ENCODE measurements around the gene RBM38. TPM values are rescaled to one million over a fixed set of nuclear protein-coding genes. Genes with fewer than 3 reads are reported as not detected.

Gene RBM38
- total and polyA plus RNA-seq, 9 of the 15 experiments (the other 6 are each of a cell fraction or from before 2014, with no cell fraction given), result 0.28 to 82.4 (median 33.2) TPM

GRCh38 chr20:57450419-57450818, 59.2 kb downstream of the RBM38 start (continued):
- TF ChIP-seq ATF3 (IDR thresholded peaks at IDR 0.05) (no peak), ATF3 (CRISPR knock-in tag; conservative IDR thresholded peaks at IDR 0.05) (no peak), SAFB (IDR thresholded peaks at IDR 0.05; ENCODE audit: borderline replicate concordance, low read depth, low read length) (no peak), ARID1B (IDR thresholded peaks at IDR 0.05) (peak; percentile 15; the same call in 1 of the 2 replicates), ZNF274 (IDR thresholded peaks at IDR 0.05; ENCODE audit: borderline replicate concordance, low read depth, low read length) (no peak), ELK3 (CRISPR knock-in tag; IDR thresholded peaks at IDR 0.05) (no peak), DACH1 (IDR thresholded peaks at IDR 0.05; ENCODE audit: partially characterized antibody) (no peak), RREB1 (CRISPR knock-in tag; IDR thresholded peaks at IDR 0.05) (no peak), NUFIP1 (IDR thresholded peaks at IDR 0.05; ENCODE audit: partially characterized antibody) (no peak), ZNF551 (CRISPR knock-in tag; IDR thresholded peaks at IDR 0.05) (no peak), FIP1L1 (IDR thresholded peaks at IDR 0.05; ENCODE audit: low read depth, low read length, poor library complexity, severe bottlenecking) (no peak), KLF1 (tag; IDR thresholded peaks at IDR 0.05) (no peak), ZNF445 (CRISPR knock-in tag; IDR thresholded peaks at IDR 0.05; ENCODE audit: low read depth) (no peak), CREM (IDR thresholded peaks at IDR 0.05; ENCODE audit: low read depth) (peak; percentile 33; the same call in 1 of the 2 replicates), NR2C2 (CRISPR knock-in tag; IDR thresholded peaks at IDR 0.05) (no peak), NR2C2 (tag; IDR thresholded peaks at IDR 0.05) (no peak), LARP7 (IDR thresholded peaks at IDR 0.05) (no peak), E4F1 (CRISPR knock-in tag; IDR thresholded peaks at IDR 0.05; ENCODE audit: borderline replicate concordance) (no peak), CREBBP (IDR thresholded peaks at IDR 0.05; ENCODE audit: low read depth, low read length) (no peak), FOXP1 (CRISPR knock-in tag; IDR thresholded peaks at IDR 0.05) (no peak)
